Fibroblast of pulmonary artery (primary cell): Measurements from ENCODE around the gene LRMDA.

Experiments used
- DNase-seq: peaks from one replicate; pipeline ENCODE4 v3.0.0-alpha.2; 2010; ENCODE audit warnings: low read depth
- H3K4me3 ChIP-seq: replicated peaks from 2 replicates; pipeline ENCODE4 v1.5.1; 2011; ENCODE audit warnings: low read depth, mild to moderate bottlenecking, control low read depth, low read length, moderate library complexity
- TF ChIP-seq, protein P1 (sequence below): IDR thresholded peaks from 2 replicates; pipeline ENCODE4 v1.5.1; 2011; ENCODE audit warnings: mild to moderate bottlenecking, control low read depth, low read length, inconsistent platforms; ENCODE audit errors: missing control alignments

Gene LRMDA

DNA sequence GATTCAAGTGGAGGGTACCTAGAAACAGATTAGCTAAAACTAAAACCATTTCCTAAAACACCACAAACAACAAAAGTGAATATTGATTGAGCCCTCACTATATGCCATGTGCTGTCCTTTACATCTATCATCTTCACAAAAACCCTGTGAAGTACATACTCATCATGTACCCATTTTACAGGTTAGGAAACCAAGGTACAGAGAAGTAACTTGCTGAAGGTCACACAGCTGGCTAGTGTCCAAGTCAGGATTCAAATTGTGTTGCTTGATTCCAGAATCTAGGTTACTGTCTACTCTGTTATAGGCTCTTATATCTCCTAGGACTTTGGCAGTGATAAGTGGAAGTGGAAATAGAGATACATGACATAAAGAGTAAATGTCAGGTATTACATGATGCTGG is 463.8 kb downstream of the LRMDA start:
- H3K4me3 ChIP-seq, result no peak overlapping the region
- DNase-seq, result no peak
- TF ChIP-seq, protein P1, sequence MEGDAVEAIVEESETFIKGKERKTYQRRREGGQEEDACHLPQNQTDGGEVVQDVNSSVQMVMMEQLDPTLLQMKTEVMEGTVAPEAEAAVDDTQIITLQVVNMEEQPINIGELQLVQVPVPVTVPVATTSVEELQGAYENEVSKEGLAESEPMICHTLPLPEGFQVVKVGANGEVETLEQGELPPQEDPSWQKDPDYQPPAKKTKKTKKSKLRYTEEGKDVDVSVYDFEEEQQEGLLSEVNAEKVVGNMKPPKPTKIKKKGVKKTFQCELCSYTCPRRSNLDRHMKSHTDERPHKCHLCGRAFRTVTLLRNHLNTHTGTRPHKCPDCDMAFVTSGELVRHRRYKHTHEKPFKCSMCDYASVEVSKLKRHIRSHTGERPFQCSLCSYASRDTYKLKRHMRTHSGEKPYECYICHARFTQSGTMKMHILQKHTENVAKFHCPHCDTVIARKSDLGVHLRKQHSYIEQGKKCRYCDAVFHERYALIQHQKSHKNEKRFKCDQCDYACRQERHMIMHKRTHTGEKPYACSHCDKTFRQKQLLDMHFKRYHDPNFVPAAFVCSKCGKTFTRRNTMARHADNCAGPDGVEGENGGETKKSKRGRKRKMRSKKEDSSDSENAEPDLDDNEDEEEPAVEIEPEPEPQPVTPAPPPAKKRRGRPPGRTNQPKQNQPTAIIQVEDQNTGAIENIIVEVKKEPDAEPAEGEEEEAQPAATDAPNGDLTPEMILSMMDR, result no peak

DNA sequence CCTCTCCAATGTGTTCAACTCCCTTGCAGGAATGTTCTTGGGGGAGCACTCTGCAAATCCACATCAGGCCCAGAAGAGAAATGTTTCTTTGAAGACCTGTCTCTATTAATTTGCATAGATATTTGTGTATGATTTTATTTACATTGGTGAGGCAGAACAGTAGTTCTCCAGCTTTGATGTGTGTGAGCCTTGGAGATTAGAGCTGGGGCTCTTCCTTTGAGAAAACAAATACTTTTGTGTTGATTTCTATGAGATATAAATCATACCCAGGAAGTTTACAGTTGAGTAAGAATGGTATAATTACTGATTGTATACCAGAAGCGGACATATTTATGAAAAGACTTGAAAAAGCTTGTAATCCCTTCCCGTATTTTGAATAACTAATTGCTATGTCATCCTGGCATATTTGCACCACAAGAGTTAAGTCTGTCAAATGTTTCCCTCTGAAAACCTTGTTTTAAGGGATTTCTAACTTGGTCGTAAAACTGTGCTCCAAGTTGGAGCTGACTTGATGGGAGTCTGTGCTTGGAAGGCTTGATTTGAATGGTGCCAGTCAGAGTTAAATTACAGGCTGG is 468.5 kb downstream of the LRMDA start:
- no peak overlapping the region for H3K4me3 ChIP-seq
- TF ChIP-seq, protein P1, result no peak
- DNase-seq, result no peak

DNA sequence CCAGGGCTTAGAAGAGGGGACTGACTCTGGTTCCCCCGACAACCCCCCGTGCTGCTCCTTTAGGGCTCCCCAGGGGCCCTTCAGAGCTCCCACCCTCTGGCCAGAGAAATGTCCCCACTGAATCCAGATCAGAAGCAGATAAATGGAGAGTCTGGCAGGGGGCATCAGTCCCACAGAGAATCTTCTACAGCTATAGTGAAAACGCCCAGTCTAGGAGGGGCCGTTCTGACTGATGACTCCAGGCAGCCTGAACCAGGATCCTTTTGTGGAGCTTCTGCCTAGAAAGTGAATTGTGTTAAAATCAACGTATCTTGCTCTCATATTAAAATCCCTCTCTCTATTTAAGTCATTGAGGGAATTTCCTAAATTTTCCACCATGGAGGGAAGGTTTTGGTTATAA is 471.4 kb downstream of the LRMDA start:
- TF ChIP-seq, protein P1, result no peak
- no peak for DNase-seq
- H3K4me3 ChIP-seq, result no peak overlapping the region

DNA sequence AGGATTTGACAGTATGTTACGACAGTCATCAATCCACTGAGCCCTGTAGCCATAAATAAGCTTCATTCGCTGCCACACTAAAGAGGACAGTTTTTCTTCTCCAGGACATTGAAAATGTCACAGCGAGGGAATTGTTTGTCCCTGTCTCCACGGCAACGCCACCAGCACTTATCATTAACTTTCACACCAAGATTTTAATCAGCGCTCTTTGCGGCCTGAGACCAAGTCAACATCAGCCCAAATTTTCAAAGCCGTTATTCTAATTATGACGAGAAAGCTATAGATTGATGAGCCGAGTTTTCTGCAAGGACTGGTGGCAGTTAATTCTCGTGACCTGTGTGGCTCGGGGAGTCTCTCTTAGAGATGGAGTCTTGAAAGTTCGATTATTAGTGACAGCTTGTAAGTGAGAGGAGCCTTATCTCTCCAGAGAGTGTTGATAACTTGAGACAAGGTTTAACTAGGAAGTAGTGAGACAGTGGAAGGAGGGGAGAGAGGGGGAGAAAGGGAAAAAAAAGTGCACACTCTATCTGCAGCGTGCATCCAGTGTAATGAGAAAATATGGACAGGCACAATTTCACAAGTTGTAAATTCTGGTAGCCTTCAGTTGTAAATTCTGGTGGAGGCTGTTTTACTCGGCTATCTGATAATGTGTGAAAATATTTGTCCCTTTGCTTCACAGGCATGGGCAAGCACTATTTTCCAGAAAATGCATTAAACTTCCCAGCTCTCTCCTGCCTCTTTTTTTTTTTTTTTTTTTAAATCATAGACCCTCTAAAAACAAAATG is 473.3 kb downstream of the LRMDA start:
- TF ChIP-seq, protein P1, result no peak
- H3K4me3 ChIP-seq, result no peak overlapping the region

DNA sequence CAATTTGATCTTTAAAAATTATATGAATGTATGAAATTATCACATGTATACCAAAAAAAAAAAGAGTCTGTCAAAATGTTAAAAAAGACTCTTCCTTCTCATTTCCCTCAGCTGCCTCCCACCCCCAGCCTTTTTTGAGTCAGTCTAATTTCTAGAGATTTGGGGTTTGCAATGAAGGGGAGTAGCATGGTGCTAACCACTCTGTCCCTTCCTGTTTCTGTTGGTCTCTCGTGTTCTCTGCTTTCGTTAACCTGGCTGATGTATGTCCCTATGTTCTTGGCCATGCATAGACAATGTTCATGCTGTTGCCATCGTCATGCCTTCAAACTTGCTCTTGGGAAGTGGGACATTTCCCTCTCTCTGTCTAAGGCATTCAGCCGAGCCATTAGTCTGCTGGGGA is 474.1 kb downstream of the LRMDA start:
- no peak overlapping the region for H3K4me3 ChIP-seq
- DNase-seq, result no peak
- TF ChIP-seq, protein P1, result no peak

More for the DNA sequence above, 473.3 kb downstream of the LRMDA start:
- DNase-seq, result no peak

DNA sequence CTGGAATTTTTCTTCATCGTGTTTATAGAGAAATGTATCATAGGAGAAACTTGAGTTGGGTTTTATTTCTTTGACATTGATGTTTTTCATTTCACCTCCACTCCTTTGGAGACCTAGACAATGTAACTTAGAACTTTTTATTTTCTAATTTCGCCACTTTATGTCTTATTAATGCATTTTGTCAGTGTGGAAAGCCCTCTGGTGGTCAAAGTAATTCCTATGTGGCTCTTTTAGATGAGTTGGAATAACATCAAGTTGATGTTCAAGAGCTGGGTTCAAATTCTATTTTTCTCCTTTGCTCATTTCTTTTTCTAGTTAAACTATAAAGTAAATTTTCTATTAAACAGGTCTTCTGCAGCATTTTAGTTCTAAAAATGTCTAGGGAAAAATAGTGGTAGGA is 478.6 kb downstream of the LRMDA start:
- no peak overlapping the region for H3K4me3 ChIP-seq
- DNase-seq, result peak; percentile 71
- TF ChIP-seq, protein P1, result peak; percentile 60
